ENCODE data around the gene LDB2. TPM values are rescaled to one million over a fixed set of nuclear protein-coding genes. Genes with fewer than 3 reads are reported as not detected.

Gene LDB2
- total and polyA plus RNA-seq, 2 donors (not counting 3 experiments of a cell fraction or from before 2014, with no cell fraction given) = 127 to 223 TPM

- TF ChIP-seq CTCF (IDR thresholded peaks at IDR 0.05; ENCODE audit: extremely low read depth in 1 of 2, insufficient read depth in 1 of 2, low read depth in 1 of 2, low read length in 2 of 2) (no peak), MYC (IDR thresholded peaks at IDR 0.05; ENCODE audit: low read depth, low read length) (no peak), POLR2A (IDR thresholded peaks at IDR 0.05; ENCODE audit: low read depth, low read length) (no peak), JUN (IDR thresholded peaks at IDR 0.05; ENCODE audit: borderline replicate concordance, insufficient read depth, insufficient read length, low read depth) (no peak), MAX (IDR thresholded peaks at IDR 0.05; ENCODE audit: insufficient read depth, insufficient read length) (no peak), GATA2 (IDR thresholded peaks at IDR 0.05; ENCODE audit: insufficient read depth, insufficient read length, low read depth, low read length) (no peak), EZH2 (IDR thresholded peaks at IDR 0.05; ENCODE audit: borderline replicate concordance, low read depth, low read length, severe bottlenecking) (no peak), FOS (IDR thresholded peaks at IDR 0.05; ENCODE audit: borderline replicate concordance, insufficient read depth, low read length) (no peak), POLR2AphosphoS5 (IDR thresholded peaks at IDR 0.05; ENCODE audit: insufficient read depth, low read depth, low read length) (no peak)
- Histone ChIP-seq H3K27me3 (ENCODE audit: control insufficient read depth in 2 of 2, insufficient read depth in 2 of 2, low read length in 2 of 2) (no peaks in the 10 kb centered on the region), H3K79me2 (ENCODE audit: control insufficient read depth, insufficient read depth, low read length) (no peaks in the 10 kb centered on the region), H3K4me3 (replicated peaks in 1 of 3; ENCODE audit: insufficient read depth in 1 of 3, low read depth in 1 of 3, low read length in 3 of 3) (no peak overlapping the region), H3K4me2 (ENCODE audit: insufficient read depth, low read length) (no peak overlapping the region), H3K36me3 (ENCODE audit: control insufficient read depth in 2 of 2, extremely low read depth in 1 of 2, insufficient read depth in 2 of 2, low read length in 2 of 2) (peaks cover 6 to 8% of the 10 kb centered on the region in 2 experiments), H3K9me3 (replicated peaks; ENCODE audit: control insufficient read depth, insufficient read depth, low read length) (no peaks in the 10 kb centered on the region), H3K9me1 (replicated peaks; ENCODE audit: control insufficient read depth, extremely low read depth, insufficient read depth, low read length) (no peaks in the 10 kb centered on the region), H3K4me1 (ENCODE audit: control insufficient read depth, extremely low read depth, insufficient read depth, low read length) (no peaks in the 10 kb centered on the region), H3K9ac (replicated peaks; ENCODE audit: extremely low read depth, insufficient read depth, low read length) (no peak overlapping the region), H2AFZ (ENCODE audit: low read depth, low read length) (no peak overlapping the region), H4K20me1 (replicated peaks; ENCODE audit: control insufficient read depth, extremely low read depth, insufficient read depth, low read length) (no peaks in the 10 kb centered on the region), H3K27ac (ENCODE audit: insufficient read depth, low read depth, low read length) (no peak overlapping the region)
- ChIA-PET POLR2A (no interaction called here), CTCF (no interaction called here)
- no peak for DNase-seq (ENCODE audit: low read depth, low spot score)
- intact Hi-C loops (cut with micrococcal nuclease) (no loop called here), dilution Hi-C loops (cut with MboI; ENCODE audit: extremely low pct_ligation_motif_present, low sequenced_read_pairs) (no loop called here)
- no TSS peak for BruUV-seq (replicated peaks)
- FAIRE-seq = no peak
Observed at GRCh38 chr4:16663307-16663706, 235.1 kb downstream of the LDB2 start.
